ELR (cell line): ENCODE data around the gene CD44.
A peak's percentile ranks its signal among the peaks of the same experiment; 100 is the strongest.

Experiments
- DNase-seq: peaks from one replicate; pipeline ENCODE4 v3.0.0-alpha.2; 2015; ENCODE audit warnings: low read depth

Gene CD44

GRCh38 chr11:35262056-35262455 is 123.1 kb downstream of the CD44 start:
- DNase-seq: no peak

- no peak for DNase-seq
Observed at GRCh38 chr11:35262735-35263134, 123.8 kb downstream of the CD44 start.

DNA sequence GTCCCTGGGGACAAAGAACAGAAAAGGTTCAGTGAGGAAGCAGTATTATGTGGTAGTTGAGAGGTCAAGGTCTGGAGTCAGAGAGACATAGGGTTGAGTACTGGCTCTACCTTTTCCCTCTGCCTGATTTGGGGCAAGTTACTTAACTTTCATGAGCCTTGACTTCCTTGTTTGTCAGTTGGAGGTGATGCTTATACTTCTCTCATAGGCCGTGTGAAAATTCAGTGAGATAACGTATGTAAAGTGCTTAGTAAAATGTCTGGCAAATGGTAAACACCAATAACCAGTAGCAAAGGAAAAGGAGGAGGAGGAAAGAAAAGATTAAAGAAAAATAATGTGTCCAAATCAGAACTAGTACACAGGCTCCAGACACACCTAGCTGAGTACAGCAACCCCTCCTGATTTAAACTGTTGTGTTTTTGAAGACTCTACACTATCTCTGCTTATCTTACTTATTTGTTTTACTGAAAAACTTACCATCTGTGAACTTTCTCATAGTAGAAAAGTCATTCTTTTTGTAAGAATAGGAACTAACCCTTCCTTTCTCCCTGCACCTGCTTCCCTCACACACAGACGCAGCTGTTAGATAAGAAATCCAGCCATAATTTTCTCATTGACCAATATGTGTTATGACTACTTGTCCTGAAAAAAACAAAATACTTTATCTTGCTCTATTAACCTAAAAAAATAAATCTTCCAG is 126.9 kb downstream of the CD44 start:
- DNase-seq: no peak

DNA sequence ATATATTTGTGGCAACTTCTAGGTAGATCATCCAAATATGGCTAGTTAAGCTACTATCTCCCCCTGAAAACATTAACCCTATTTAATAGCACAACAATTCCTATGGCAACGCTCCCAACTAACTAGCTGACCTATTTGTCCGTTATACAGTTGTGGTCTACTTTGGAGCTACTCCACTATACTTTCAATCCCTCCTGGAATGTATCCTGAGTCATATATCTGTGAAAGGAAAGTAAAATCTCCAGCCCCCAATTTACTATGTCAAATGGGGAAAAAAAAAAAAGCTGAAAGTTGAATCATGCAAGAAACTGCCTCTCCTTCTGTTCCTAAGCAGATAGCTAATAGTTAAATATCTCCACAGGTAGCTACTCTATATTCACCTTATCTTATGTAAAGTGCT is 128.5 kb downstream of the CD44 start:
- DNase-seq: peak; percentile 94

- no peak for DNase-seq
Observed at GRCh38 chr11:35270342-35270741, 131.4 kb downstream of the CD44 start.

DNA sequence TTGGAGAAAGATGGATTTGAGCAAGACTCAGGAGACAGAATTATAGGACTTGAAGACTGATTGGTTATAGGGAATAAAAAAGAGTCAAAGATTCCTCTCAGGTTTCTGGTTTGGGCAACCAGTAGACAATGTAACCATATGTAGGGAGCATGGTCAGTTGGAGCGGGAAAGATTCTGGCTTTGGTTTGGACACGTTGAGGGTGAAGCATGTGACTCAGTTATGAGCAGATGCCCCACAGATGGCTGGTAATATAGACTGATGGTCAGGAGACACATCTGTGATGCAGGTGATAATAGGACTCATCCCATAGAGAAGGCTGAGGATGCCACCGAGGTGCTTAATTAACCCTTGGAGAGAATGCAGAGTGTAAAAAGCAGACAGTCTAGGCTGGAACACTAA is 132.1 kb downstream of the CD44 start:
- no peak for DNase-seq

GRCh38 chr11:35272391-35272902 is 133.5 kb downstream of the CD44 start:
- DNase-seq: no peak

DNA sequence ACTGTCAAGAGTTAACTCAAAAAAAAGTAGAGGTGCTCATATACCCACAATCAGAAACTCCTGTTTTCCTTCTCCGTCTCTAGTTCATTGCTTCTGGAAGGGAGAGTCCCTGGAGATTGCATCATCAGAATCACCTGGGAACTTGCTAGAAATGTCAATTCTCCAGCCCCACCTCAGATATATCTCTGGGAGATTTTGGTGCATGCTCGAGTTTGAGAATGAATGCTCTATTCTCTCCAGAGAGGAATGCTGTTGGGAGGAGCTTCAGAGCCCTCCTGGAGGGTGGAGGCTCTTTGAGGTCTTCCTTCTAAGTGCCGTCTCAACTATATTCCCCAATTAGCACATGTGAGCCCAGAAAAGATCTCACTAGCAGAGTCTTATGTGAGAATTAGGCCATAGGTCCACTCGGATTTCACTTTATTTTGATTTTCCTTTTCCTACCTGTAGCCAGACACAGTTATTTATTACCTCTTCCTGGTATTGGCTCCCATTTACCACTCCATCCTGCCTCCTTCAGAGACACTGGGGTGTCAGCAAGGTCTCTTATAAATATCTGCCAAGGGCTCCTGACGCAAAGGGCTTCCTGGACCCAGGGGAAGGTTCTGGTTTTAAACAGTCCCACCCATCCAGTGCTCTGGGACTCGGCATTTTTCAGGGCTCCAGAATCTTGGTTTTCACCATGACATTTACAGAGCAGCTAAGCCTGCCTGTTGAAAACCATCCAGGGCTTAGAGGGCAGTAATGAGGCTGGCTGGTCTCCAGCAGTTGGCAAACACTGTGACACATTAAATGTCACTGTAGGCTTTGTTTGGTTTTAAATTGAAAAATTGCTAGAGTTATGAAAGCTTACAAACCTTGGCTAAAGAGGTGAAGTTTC is 136.2 kb downstream of the CD44 start:
- DNase-seq: peak; percentile 6

- DNase-seq: no peak
Observed at GRCh38 chr11:35275786-35276170, 136.8 kb downstream of the CD44 start.

GRCh38 chr11:35276396-35277145 is 137.6 kb downstream of the CD44 start:
- peak; percentile 15 for DNase-seq

DNA sequence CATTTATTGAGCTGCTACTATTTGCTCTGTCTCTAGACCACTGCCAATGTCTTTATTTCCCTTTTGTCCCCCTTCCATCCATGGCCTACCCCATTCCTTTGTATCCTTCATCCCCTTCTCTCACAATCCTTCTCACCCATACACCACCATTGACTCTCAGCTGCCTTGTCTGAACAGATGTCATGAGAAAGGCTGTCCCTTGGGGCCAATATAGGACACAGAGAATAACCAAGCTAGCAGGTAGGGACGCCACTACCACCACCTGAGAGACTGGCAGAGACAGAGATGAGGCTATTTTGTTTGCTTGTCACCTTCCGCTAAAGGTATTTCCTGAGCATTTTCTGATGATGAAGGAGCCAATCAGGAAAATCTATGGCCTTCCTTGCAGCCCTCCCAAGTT is 138.9 kb downstream of the CD44 start:
- DNase-seq: no peak

- DNase-seq: no peak
Observed at GRCh38 chr11:35280727-35281126, 141.8 kb downstream of the CD44 start.

- DNase-seq: no peak
Observed at GRCh38 chr11:35281169-35281688, 142.3 kb downstream of the CD44 start.
